ENCODE measurements around the gene BPIFB2.

BPIFB2 gene

DNA sequence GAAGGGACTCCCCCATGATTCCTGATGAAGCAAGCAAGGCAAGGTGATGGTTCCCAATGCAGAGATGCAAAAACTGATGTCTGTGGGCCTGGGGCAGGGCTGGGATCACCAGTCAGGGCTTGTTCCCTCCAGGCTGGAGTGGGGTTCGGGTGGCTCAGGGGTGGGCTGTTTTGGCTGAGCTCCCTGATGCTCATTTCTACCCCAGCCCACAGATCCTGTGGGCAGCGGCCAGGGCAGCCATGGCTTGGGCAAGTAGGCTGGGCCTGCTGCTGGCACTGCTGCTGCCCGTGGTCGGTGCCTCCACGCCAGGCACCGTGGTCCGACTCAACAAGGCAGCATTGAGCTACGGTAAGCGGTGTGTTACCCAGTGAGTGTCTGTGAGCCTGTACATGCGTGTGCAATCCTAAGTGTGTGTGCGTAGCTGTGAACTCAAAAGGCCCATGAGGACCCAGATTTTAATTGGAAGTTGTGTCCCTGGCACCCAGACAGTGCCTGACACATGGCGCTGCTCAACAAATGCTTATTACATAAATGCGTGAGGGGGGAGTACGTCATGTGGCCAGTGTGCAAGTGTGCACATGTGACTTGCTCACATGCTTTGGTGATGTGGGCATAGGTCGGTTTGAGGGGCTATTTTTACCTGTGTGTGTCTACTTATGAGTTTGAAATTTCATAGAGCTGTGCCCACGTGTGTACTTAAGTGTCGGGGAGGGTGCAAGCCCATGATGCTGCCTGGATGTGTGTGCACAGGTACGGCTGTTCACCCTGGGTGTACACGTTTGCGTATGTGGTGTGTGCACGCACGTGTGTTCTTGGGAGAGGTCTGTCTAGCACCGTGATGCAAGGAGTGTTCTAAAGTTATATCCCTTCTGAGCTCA is 1.1 kb downstream of the BPIFB2 start:
- DNase-seq = no peak

DNA sequence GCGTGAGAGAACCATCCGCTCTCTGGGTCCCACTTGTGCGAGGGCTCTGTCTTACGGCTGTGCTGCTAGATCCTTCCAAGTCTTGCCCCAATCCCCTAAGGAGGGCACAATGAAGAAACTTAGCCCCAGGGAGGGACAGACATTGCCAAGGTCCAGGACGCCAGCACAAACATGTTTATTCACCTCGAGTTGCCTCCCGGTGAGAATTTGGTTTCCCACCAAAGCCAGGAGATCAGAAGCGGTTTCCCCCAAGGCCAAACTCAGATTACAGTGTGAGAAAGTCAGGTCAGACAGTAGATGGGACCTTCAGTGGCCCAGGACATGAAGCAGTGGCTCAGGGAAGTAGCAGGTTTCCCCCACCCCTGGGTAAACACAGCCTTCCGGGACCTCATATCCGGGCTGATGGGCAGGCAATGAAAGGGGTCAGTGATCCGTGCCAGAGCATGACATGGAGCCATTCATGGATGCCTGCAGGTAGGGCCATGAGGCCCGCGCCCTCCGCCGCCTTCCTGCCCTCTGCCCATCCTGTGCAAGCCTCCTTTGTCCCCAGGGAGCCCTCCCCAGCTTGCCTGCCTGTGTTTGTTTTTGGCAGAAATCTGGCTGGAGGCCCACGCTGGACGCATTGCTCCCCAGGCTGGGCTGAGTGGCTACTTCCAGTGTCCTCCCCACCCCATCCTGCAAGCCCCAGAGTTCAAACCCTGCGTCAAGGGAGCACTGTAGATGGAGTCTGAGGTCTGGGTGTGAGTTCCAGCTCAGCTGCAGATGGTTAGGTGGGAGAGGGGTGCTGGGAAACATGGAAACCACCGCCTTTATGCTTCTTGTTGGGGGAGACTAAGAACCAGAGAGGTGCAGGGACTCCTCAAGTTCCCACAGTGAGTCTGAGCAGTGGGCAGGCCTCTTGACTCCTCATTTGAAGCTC is 2.0 kb downstream of the BPIFB2 start:
- no peak for DNase-seq

- no peak for DNase-seq
Observed at GRCh38 chr20:33010133-33010504, 2.6 kb downstream of the BPIFB2 start.

DNA sequence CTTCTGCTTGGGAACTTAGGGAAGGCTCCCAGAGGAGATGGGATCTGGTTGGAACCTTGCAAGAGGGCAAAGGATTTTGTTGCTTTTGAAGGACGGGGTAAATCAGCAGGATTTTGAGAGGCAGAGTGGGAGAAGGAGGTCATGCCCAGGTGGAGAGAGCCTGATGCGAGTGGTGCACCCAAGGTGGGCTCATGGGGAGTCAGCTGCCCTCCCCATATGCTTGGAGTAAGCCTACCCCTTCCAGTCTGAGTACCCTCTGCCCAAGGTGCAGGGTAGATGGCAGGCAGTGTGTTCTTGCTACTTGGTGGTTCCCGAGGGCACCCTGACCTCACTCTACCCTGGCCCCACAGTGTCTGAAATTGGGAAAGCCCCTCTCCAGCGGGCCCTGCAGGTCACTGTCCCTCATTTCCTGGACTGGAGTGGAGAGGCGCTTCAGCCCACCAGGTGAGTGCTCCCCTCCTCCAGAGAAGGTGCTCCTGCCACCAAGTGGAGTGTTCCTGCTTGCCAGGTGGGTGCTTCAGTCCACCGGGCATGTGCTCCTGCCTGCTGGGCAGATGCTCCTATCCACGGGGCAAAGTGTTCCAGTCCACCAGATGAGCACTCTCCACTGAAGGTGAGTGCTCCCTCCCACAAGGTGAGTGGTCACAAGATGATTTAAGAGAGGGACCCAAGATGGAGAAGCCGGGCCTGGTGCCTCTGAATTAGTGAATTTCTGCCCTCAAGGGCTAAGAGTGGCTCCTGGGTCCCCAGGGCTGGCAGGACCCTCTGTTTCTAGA is 3.4 kb downstream of the BPIFB2 start:
- no peak for DNase-seq

GRCh38 chr20:33012327-33013189 is 5.1 kb downstream of the BPIFB2 start:
- no peak for DNase-seq

- no peak for DNase-seq
Observed at GRCh38 chr20:33013701-33014326, 6.3 kb downstream of the BPIFB2 start.

- no peak for DNase-seq
Observed at GRCh38 chr20:33014336-33015113, 7.0 kb downstream of the BPIFB2 start.

DNA sequence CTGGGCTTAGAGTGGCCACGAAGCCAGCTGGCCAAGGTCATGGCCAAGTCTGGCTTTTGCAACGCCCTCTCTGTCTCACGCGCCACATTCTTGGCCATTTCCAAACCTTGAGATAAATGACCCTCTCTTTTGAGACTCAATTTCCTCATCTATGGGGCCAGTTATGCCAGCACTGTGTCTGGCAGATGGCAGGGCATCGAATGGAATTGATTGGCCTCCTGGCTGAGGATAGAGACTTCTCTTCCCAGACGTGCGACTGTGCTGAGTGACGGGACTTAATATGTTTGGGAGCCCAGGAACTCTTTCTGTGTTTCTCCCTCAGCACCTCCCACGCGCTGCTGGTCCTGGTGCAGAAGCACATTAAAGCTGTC is 7.6 kb downstream of the BPIFB2 start:
- no peak for DNase-seq

- no peak for DNase-seq
Observed at GRCh38 chr20:33015700-33016580, 8.4 kb downstream of the BPIFB2 start.

DNA sequence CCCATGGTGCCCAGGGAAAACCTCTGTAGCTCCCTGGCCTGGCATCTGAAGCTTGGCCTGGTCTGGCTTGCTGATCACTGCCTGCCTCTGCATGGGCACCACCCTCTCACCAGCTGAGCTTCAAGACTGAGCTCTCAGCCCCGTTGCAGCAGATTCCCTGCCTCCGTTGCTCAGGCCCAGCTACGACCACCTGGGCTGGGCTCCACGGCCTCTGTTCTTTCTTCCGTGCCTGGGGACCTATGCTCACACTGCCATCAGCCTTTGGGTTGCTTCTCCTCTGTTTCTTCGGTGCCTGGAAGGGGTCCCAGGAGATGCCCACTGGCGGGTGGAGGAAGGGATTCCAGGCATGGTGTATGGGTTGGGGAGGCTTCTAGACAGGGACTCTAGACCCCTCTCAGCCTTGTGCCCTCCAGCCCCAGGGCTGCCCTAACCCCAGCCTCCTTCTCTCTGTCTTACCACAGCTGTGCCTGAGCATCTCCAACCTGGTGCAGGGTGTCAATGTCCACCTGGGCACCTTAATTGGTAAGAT is 9.1 kb downstream of the BPIFB2 start:
- no peak for DNase-seq

DNA sequence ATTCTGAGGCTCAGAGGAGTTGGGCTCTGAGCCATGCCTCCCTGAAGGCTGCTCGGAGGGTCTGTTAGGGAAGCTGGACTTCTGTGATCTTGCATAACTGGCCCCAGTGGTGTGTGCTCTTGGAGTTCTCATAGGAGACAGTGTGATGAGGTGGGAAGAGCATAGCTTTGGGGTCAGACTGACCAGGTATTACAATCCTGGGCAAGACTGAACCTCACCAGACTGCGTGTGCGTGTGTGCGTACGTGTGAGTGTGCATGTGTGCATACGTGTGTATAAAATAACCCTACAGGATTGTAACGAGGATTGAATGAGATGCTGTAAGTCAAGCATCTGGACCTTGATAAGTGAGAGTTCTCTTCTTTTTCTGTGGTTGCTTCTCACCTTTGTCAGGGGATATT is 10.0 kb downstream of the BPIFB2 start:
- DNase-seq = no peak

DNA sequence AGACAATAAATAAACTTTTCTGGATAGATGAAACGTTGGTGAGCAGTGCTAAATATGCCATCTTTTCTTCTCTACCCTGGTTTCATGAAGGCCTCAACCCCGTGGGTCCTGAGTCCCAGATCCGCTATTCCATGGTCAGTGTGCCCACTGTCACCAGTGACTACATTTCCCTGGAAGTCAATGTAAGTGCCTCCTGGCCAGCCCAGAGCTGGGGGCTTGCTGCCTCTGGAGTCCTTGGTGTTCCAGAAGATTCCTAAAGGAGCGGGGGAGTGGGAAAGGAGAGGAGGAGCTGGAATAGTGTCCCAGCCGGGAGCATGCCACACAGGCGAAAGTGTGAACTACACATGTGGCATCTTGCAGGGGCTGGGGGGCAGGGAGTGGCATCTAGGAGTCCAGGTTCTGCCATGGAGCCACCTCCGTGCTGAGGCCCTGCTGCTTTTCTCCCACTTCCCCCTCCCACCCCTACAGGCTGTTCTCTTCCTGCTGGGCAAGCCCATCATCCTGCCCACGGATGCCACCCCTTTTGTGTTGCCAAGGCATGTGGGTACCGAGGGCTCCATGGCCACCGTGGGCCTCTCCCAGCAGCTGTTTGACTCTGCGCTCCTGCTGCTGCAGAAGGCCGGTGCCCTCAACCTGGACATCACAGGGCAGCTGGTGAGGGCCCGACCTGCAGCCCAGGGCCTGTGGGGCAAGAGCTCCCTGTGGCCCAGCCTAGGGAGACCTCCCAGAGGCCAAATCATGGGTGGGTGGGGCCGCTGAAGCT is 10.8 kb downstream of the BPIFB2 start:
- no peak for DNase-seq

- DNase-seq = no peak
Observed at GRCh38 chr20:33019465-33020277, 12.2 kb downstream of the BPIFB2 start.

DNA sequence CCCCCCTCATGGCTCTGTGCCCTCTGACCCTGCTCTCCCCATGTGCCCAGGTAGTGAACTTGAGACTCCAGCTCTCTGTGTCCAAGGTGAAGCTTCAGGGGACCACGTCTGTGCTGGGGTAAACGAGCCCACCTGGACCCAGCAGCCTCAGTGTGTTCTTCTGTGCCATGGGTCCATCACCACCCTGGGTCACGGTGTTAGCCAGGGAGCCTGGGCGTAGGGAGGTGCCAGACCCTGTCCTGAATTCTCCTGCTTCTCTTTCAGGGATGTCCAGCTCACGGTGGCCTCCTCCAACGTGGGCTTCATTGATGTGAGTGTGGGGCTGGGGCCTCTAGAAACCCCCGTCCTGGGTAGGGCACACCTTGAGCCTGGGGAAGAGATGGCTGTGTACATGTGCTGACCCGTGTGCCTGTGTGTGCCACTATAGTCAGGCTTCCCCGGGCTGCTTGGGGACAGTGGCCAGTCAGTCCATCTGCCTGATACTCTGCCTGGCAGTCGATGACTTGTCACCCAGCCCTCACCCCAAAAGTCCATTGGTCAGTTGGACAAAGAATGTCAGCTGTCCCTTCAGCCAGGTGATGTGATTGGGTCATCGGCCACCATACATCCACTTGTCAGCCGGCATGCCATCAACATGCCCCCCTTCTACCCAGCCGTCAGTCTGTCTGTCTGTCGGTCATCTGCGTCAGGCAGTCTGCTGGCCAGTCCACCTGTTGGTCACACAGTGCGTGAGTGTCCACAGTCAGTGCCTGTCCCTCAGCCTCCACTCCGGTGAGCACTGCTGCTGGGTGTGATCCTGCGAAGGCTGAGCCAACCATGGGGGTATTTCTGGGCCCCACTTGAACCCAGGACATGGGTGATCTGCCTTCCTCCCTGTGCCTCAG is 13.0 kb downstream of the BPIFB2 start:
- no peak for DNase-seq

DNA sequence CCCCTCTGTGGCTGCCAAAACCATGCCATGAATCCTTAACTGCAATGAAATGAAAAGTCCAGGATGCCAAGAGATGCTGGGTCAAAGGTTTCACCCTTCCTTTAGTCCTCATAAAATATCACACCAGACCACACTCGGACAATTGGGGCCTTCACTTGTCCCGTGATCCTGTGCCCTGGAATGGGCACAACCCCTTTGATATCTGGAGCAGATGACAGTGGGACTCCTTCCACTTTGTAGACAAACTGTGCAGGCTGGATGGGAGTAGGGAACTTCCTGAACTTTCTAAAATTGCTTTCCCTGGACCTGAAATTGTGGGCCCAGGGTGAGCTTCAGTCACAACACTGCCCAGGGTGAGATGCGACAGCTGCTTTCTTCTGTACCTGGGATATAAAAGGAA is 14.4 kb downstream of the BPIFB2 start:
- DNase-seq = no peak

- DNase-seq = no peak
Observed at GRCh38 chr20:33022289-33022688, 14.8 kb downstream of the BPIFB2 start.

Data from T-helper 2 cell (primary cell).